Stomach (tissue), 9 donors: Measurements from ENCODE around the gene FBXO38. TPM values are rescaled to one million over a fixed set of nuclear protein-coding genes. Genes with fewer than 3 reads are reported as not detected.

Experiments
- DNase-seq, 2 donors: peaks; one replicate each; pipeline versions ENCODE4 v3.0.0 to v3.0.0-alpha.2; 2013 to 2019
- H3K27ac ChIP-seq, 5 donors: fragments of 200-600 bp in 4 of 5; sonication (generic) in 4 of 5; one replicate each; pipeline ENCODE4 v1.5.1; 2013 to 2019; ENCODE audit warnings: mild to moderate bottlenecking in 1 of 5, moderate library complexity in 1 of 5
- H3K27me3 ChIP-seq, 3 donors: fragments of 200-600 bp; sonication (generic); one replicate each; pipeline ENCODE4 v1.5.1; 2017 to 2019; ENCODE audit warnings: mixed run types in 1 of 3
- H3K36me3 ChIP-seq, 4 donors: fragments of 200-600 bp; sonication (generic); 1 replicate in 3 of 4; 2 replicates in 1 of 4; pipeline ENCODE4 v1.5.1; 2016 to 2019
- H3K4me1 ChIP-seq, 4 donors: fragments of 200-600 bp; sonication (generic); one replicate each; pipeline ENCODE4 v1.5.1; 2016 to 2019
- H3K4me3 ChIP-seq, 4 donors: fragments of 200-600 bp; sonication (generic) in 3 of 4; one replicate each; pipeline ENCODE4 v1.5.1; 2016 to 2019; ENCODE audit warnings: mild to moderate bottlenecking in 1 of 4
- H3K9me3 ChIP-seq, 4 donors: fragments of 200-600 bp; sonication (generic); one replicate each; pipeline ENCODE4 v1.5.1; 2016 to 2019
- EP300 ChIP-seq: sonication (generic); formaldehyde crosslinking; IDR thresholded peaks from one replicate; pipeline ENCODE4 v1.6.1; 2017; ENCODE audit warnings: antibody characterized with exemption
- POLR2A ChIP-seq, 4 donors: fragments of 450-650 bp; IDR thresholded peaks; one replicate each; pipeline ENCODE4 v1.6.1; 2016; ENCODE audit warnings: antibody characterized with exemption in 4 of 4, control low read depth in 2 of 4, mild to moderate bottlenecking in 1 of 4, moderate library complexity in 1 of 4
- POLR2AphosphoS5 ChIP-seq, 3 donors: sonication (generic); formaldehyde crosslinking; IDR thresholded peaks; one replicate each; pipeline ENCODE4 v1.6.1; 2016; ENCODE audit warnings: antibody characterized with exemption in 3 of 3
- WGBS, 5 donors: extraction: QIAGEN DNeasy Blood & Tissue Kit in 3 of 5; methylation state at CpG; one replicate each; pipeline versions ENCODE4 v1.1.5 to v1.1.7; 2013 to 2018; 5-methylcytosine and 5-hydroxymethylcytosine counted together
- intact Hi-C: fragments of 100-400 bp; cut with DNase I; formaldehyde crosslinking; loops from one replicate; pipeline ENCODE4 v1.15.1; 2023; ENCODE audit warnings: low total_unique reads
- polyA plus RNA-seq, 3 donors: library from polyadenylated mRNA; stranded (reverse); fragments of 200-250 nt; gene quantifications; one replicate each; pipeline ENCODE4 v1.2.3, GENCODE V29; 2013
- total RNA-seq, 5 donors: library from RNA; depleted of rRNA; stranded (reverse); fragments of >200 nt; gene quantifications; one replicate each; pipeline versions ENCODE4 v1.1.0 to v1.2.3, GENCODE V29; 2014 to 2016
- TF ChIP-seq, protein P1 (sequence below), 7 experiments: fragments of 450-650 bp in 4 of 7; fragments of 200-600 bp in 3 of 7; sonication (generic) in 3 of 7; IDR thresholded peaks; one replicate each; pipeline ENCODE4 v1.5.1; 2016 to 2019; ENCODE audit warnings: antibody characterized with exemption in 7 of 7, control low read depth in 2 of 7, mild to moderate bottlenecking in 1 of 7
- donor health status: healthy with polysubstance abuse.
- donor health status: Bipolar disorder and iron deficiency.
- donor health status: healthy.

FBXO38 gene
- total and polyA plus RNA-seq, 8 donors = 10.7 to 119 (median 16.6) TPM

- intact Hi-C loops = no loop called here
- 71 to 78% (median 76%) methylated on average over 5 of the region's 5 CpGs for WGBS, 5 donors
- Histone ChIP-seq H3K4me1 (peaks cover 37 to 98% (median 71%) of the 10 kb centered on the region in 4 donors), H3K27ac (no peak overlapping the region), H3K36me3 (peaks cover 0 to 24% (median 19%) of the 10 kb centered on the region in 4 donors), H3K27me3 (no peaks in the 10 kb centered on the region), H3K4me3 (no peak overlapping the region), H3K9me3 (no peaks in the 10 kb centered on the region)
- no peak for TF ChIP-seq EP300
- TF ChIP-seq POLR2A (IDR thresholded peaks at IDR 0.05) = no peak
- TF ChIP-seq POLR2AphosphoS5 (IDR thresholded peaks at IDR 0.05) = no peak
- TF ChIP-seq, protein P1, sequence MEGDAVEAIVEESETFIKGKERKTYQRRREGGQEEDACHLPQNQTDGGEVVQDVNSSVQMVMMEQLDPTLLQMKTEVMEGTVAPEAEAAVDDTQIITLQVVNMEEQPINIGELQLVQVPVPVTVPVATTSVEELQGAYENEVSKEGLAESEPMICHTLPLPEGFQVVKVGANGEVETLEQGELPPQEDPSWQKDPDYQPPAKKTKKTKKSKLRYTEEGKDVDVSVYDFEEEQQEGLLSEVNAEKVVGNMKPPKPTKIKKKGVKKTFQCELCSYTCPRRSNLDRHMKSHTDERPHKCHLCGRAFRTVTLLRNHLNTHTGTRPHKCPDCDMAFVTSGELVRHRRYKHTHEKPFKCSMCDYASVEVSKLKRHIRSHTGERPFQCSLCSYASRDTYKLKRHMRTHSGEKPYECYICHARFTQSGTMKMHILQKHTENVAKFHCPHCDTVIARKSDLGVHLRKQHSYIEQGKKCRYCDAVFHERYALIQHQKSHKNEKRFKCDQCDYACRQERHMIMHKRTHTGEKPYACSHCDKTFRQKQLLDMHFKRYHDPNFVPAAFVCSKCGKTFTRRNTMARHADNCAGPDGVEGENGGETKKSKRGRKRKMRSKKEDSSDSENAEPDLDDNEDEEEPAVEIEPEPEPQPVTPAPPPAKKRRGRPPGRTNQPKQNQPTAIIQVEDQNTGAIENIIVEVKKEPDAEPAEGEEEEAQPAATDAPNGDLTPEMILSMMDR (IDR thresholded peaks at IDR 0.05) = no peak
- no peak for DNase-seq
Observed at GRCh38 chr5:148390914-148391313, 7.2 kb downstream of the FBXO38 start.

GRCh38 chr5:148391422-148391821 lies 7.7 kb downstream of the FBXO38 start:
- no peak for DNase-seq
- H3K36me3 ChIP-seq = peaks cover 0 to 29% (median 23%) of the 10 kb centered on the region in 4 donors
- no peaks in the 10 kb centered on the region for H3K27me3 ChIP-seq
- H3K27ac ChIP-seq = no peak overlapping the region
- intact Hi-C loops = no loop called here
- 26 to 46% (median 33%) methylated on average over 1 of the region's 1 CpG for WGBS, 5 donors
- H3K9me3 ChIP-seq = no peaks in the 10 kb centered on the region
- TF ChIP-seq POLR2AphosphoS5 (IDR thresholded peaks at IDR 0.05) = no peak
- TF ChIP-seq EP300 = no peak
- TF ChIP-seq, protein P1 (IDR thresholded peaks at IDR 0.05) = no peak
- no peak for TF ChIP-seq POLR2A (IDR thresholded peaks at IDR 0.05)
- H3K4me3 ChIP-seq = no peak overlapping the region
- peaks cover 33 to 98% (median 66%) of the 10 kb centered on the region in 4 donors for H3K4me1 ChIP-seq

GRCh38 chr5:148393390-148393741 lies 9.6 kb downstream of the FBXO38 start:
- peak in 1 of 2 donors; percentile 16 for DNase-seq
- Histone ChIP-seq H3K27me3 (no peaks in the 10 kb centered on the region), H3K36me3 (peaks cover 0 to 25% (median 21%) of the 10 kb centered on the region in 4 donors), H3K9me3 (no peaks in the 10 kb centered on the region), H3K4me3 (no peak overlapping the region), H3K4me1 (peaks cover 30 to 98% (median 56%) of the 10 kb centered on the region in 4 donors), H3K27ac (no peak overlapping the region)
- no peak for TF ChIP-seq POLR2AphosphoS5 (IDR thresholded peaks at IDR 0.05)
- TF ChIP-seq POLR2A (IDR thresholded peaks at IDR 0.05) = no peak
- TF ChIP-seq, protein P1 (IDR thresholded peaks at IDR 0.05) = no peak
- TF ChIP-seq EP300 = no peak
- intact Hi-C loops = no loop called here
- WGBS, 5 donors = 18 to 48% (median 37%) methylated on average over 3 of the region's 3 CpGs

GRCh38 chr5:148394587-148395019 lies 10.8 kb downstream of the FBXO38 start:
- Histone ChIP-seq H3K9me3 (no peaks in the 10 kb centered on the region), H3K36me3 (peaks cover 8 to 37% (median 31%) of the 10 kb centered on the region in 4 donors), H3K27me3 (no peaks in the 10 kb centered on the region), H3K27ac (no peak overlapping the region), H3K4me3 (no peak overlapping the region), H3K4me1 (peaks cover 26 to 98% (median 53%) of the 10 kb centered on the region in 4 donors)
- DNase-seq = no peak
- 21 to 44% (median 32%) methylated on average over 3 of the region's 3 CpGs for WGBS, 5 donors
- no peak for TF ChIP-seq EP300
- no peak for TF ChIP-seq POLR2AphosphoS5 (IDR thresholded peaks at IDR 0.05)
- TF ChIP-seq POLR2A (IDR thresholded peaks at IDR 0.05) = no peak
- TF ChIP-seq, protein P1 (IDR thresholded peaks at IDR 0.05) = no peak
- intact Hi-C loops = no loop called here
